ENCODE data around the gene RGS17.
"Not testable (repeated sequence)": the region's sequence is repeated elsewhere in the genome, so short reads cannot be mapped to it uniquely, and the experiment has no call there.

RGS17 gene

GRCh38 chr6:153123801-153124200 lies 7.3 kb downstream of the RGS17 start:
- Histone ChIP-seq H3K4me3 (ENCODE audit: low read length, poor library complexity, severe bottlenecking) (no peak overlapping the region), H3K36me3 (ENCODE audit: insufficient read depth, low read length) (no peaks in the 10 kb centered on the region), H4K20me1 (ENCODE audit: insufficient read depth, low read length, poor library complexity, severe bottlenecking) (no peaks in the 10 kb centered on the region), H3K4me1 (ENCODE audit: insufficient read depth, low read length, poor library complexity, severe bottlenecking) (no peaks in the 10 kb centered on the region), H3K9me2 (replicated peaks; ENCODE audit: low read depth, low read length) (no peaks in the 10 kb centered on the region), H3K79me2 (ENCODE audit: insufficient read depth, low read length) (no peaks in the 10 kb centered on the region), H3K9me3 (ENCODE audit: insufficient read depth, low read depth, low read length) (no peaks in the 10 kb centered on the region), H3K4me2 (ENCODE audit: low read depth, low read length, poor library complexity, severe bottlenecking) (no peak overlapping the region), H3K9ac (ENCODE audit: low read depth, low read length, poor library complexity, severe bottlenecking) (no peak overlapping the region), H3F3A (ENCODE audit: low read depth) (no peaks in the 10 kb centered on the region), H2AFZ (ENCODE audit: low read length) (no peak overlapping the region), H3K27me3 (ENCODE audit: insufficient read depth, low read length, poor library complexity, severe bottlenecking) (no peaks in the 10 kb centered on the region)
- TF ChIP-seq EZH2phosphoT487 (IDR thresholded peaks at IDR 0.05; ENCODE audit: borderline replicate concordance) (no peak), CTCF (conservative IDR thresholded peaks at IDR 0.05; ENCODE audit: low read length) (no peak)

GRCh38 chr6:153121311-153121710 lies 9.8 kb downstream of the RGS17 start:
- no peaks in the 10 kb centered on the region for H3K79me2 ChIP-seq (ENCODE audit: insufficient read depth, low read length)
- H3K4me2 ChIP-seq (ENCODE audit: low read depth, low read length, poor library complexity, severe bottlenecking) = no peak overlapping the region
- H3F3A ChIP-seq (ENCODE audit: low read depth) = no peaks in the 10 kb centered on the region
- no peaks in the 10 kb centered on the region for H3K4me1 ChIP-seq (ENCODE audit: insufficient read depth, low read length, poor library complexity, severe bottlenecking)
- TF ChIP-seq CTCF (conservative IDR thresholded peaks at IDR 0.05; ENCODE audit: low read length) (no peak), EZH2phosphoT487 (IDR thresholded peaks at IDR 0.05; ENCODE audit: borderline replicate concordance) (no peak)
- H3K36me3 ChIP-seq (ENCODE audit: insufficient read depth, low read length) = no peaks in the 10 kb centered on the region
- H2AFZ ChIP-seq (ENCODE audit: low read length) = no peak overlapping the region
- H3K9ac ChIP-seq (ENCODE audit: low read depth, low read length, poor library complexity, severe bottlenecking) = no peak overlapping the region
- H3K4me3 ChIP-seq (ENCODE audit: low read length, poor library complexity, severe bottlenecking) = no peak overlapping the region
- H3K9me2 ChIP-seq (replicated peaks; ENCODE audit: low read depth, low read length) = no peaks in the 10 kb centered on the region
- H3K27me3 ChIP-seq (ENCODE audit: insufficient read depth, low read length, poor library complexity, severe bottlenecking) = no peaks in the 10 kb centered on the region
- H4K20me1 ChIP-seq (ENCODE audit: insufficient read depth, low read length, poor library complexity, severe bottlenecking) = no peaks in the 10 kb centered on the region
- H3K9me3 ChIP-seq (ENCODE audit: insufficient read depth, low read depth, low read length) = no peaks in the 10 kb centered on the region

- H3F3A ChIP-seq (ENCODE audit: low read depth) = no peaks in the 10 kb centered on the region
- H3K9me3 ChIP-seq (ENCODE audit: insufficient read depth, low read depth, low read length) = no peaks in the 10 kb centered on the region
- H3K9ac ChIP-seq (ENCODE audit: low read depth, low read length, poor library complexity, severe bottlenecking) = no peak overlapping the region
- no peaks in the 10 kb centered on the region for H4K20me1 ChIP-seq (ENCODE audit: insufficient read depth, low read length, poor library complexity, severe bottlenecking)
- no peaks in the 10 kb centered on the region for H3K4me1 ChIP-seq (ENCODE audit: insufficient read depth, low read length, poor library complexity, severe bottlenecking)
- H3K4me2 ChIP-seq (ENCODE audit: low read depth, low read length, poor library complexity, severe bottlenecking) = no peak overlapping the region
- H3K36me3 ChIP-seq (ENCODE audit: insufficient read depth, low read length) = no peaks in the 10 kb centered on the region
- H2AFZ ChIP-seq (ENCODE audit: low read length) = no peak overlapping the region
- no peaks in the 10 kb centered on the region for H3K79me2 ChIP-seq (ENCODE audit: insufficient read depth, low read length)
- TF ChIP-seq EZH2phosphoT487 (IDR thresholded peaks at IDR 0.05; ENCODE audit: borderline replicate concordance) (no peak), CTCF (conservative IDR thresholded peaks at IDR 0.05; ENCODE audit: low read length) (no peak)
- H3K9me2 ChIP-seq (replicated peaks; ENCODE audit: low read depth, low read length) = no peaks in the 10 kb centered on the region
- H3K27me3 ChIP-seq (ENCODE audit: insufficient read depth, low read length, poor library complexity, severe bottlenecking) = no peaks in the 10 kb centered on the region
- H3K4me3 ChIP-seq (ENCODE audit: low read length, poor library complexity, severe bottlenecking) = no peak overlapping the region
Measured at GRCh38 chr6:153117986-153118879, 12.8 kb downstream of the RGS17 start.

GRCh38 chr6:153111082-153111481 lies 20.0 kb downstream of the RGS17 start:
- H3K9me3 ChIP-seq (ENCODE audit: insufficient read depth, low read depth, low read length); H4K20me1 ChIP-seq (ENCODE audit: insufficient read depth, low read length, poor library complexity, severe bottlenecking); H3K9ac ChIP-seq (ENCODE audit: low read depth, low read length, poor library complexity, severe bottlenecking); H2AFZ ChIP-seq (ENCODE audit: low read length); H3K79me2 ChIP-seq (ENCODE audit: insufficient read depth, low read length); H3K27me3 ChIP-seq (ENCODE audit: insufficient read depth, low read length, poor library complexity, severe bottlenecking); H3K4me3 ChIP-seq (ENCODE audit: low read length, poor library complexity, severe bottlenecking); H3F3A ChIP-seq (ENCODE audit: low read depth); H3K9me2 ChIP-seq (replicated peaks; ENCODE audit: low read depth, low read length); H3K36me3 ChIP-seq (ENCODE audit: insufficient read depth, low read length); H3K4me2 ChIP-seq (ENCODE audit: low read depth, low read length, poor library complexity, severe bottlenecking); H3K4me1 ChIP-seq (ENCODE audit: insufficient read depth, low read length, poor library complexity, severe bottlenecking): not testable (repeated sequence)

GRCh38 chr6:153110612-153111011 lies 20.5 kb downstream of the RGS17 start:
- H3K9ac ChIP-seq (ENCODE audit: low read depth, low read length, poor library complexity, severe bottlenecking); H3K4me1 ChIP-seq (ENCODE audit: insufficient read depth, low read length, poor library complexity, severe bottlenecking); H3K9me2 ChIP-seq (replicated peaks; ENCODE audit: low read depth, low read length); H4K20me1 ChIP-seq (ENCODE audit: insufficient read depth, low read length, poor library complexity, severe bottlenecking); H3K27me3 ChIP-seq (ENCODE audit: insufficient read depth, low read length, poor library complexity, severe bottlenecking); H3K9me3 ChIP-seq (ENCODE audit: insufficient read depth, low read depth, low read length); H3K4me2 ChIP-seq (ENCODE audit: low read depth, low read length, poor library complexity, severe bottlenecking); H3K36me3 ChIP-seq (ENCODE audit: insufficient read depth, low read length); H2AFZ ChIP-seq (ENCODE audit: low read length); H3K4me3 ChIP-seq (ENCODE audit: low read length, poor library complexity, severe bottlenecking); H3F3A ChIP-seq (ENCODE audit: low read depth); H3K79me2 ChIP-seq (ENCODE audit: insufficient read depth, low read length): not testable (repeated sequence)
